ENCODE results near the gene DAAM1. TPM values are rescaled to one million over a fixed set of nuclear protein-coding genes. Genes with fewer than 3 reads are reported as not detected.

DAAM1 gene
- total and polyA plus RNA-seq, 2 donors from 2014 or later = 5.3 to 47.8 TPM

DNA sequence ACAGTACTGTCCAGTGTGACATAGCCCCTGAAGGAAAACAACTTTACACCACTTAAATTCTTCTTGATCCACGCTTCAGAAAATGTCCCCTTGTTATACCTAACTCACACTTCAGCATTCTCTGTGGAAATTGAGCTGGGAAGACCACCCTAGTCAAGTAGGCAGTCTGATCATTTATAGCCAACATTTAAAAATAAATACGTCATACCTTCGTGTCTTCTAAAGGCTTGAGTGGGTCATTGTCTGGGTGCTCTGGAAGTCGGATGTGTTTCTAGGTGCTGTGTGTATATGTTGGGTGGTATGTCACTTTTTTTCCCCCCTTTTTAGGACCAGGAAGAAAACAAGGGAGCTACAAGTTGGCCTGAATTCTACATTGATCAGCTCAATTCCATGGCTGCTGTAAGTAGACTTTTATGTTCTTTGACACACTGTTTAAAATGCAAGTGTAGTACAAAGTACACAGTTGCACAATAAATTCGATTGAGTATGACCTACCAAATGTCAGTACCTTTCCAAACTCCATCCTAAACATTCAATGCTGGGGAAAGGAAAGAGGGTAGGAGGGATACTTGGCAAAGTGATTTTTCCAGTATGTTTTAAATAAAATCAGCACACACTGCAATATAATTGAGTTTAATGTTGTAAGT, 126.6 kb downstream of the DAAM1 start:
- Histone ChIP-seq H3K36me3 (ENCODE audit: control insufficient read depth in 2 of 3, insufficient read depth in 3 of 3, low read length in 3 of 3) (no peaks in the 10 kb centered on the region), H3K27ac (ENCODE audit: low read depth in 2 of 2, low read length in 2 of 2) (no peak overlapping the region), H3K4me3 (ENCODE audit: low read length in 3 of 3) (no peak overlapping the region), H3K27me3 (ENCODE audit: control insufficient read depth, insufficient read depth, low read length) (no peaks in the 10 kb centered on the region), H3K4me1 (ENCODE audit: control insufficient read depth in 2 of 3, insufficient read depth in 2 of 3, low read depth in 1 of 3, low read length in 3 of 3) (peaks cover 6 to 48% (median 29%) of the 10 kb centered on the region in 3 donors), H3K9me3 (ENCODE audit: control insufficient read depth in 2 of 3, insufficient read depth in 1 of 3, low read length in 3 of 3) (no peaks in the 10 kb centered on the region), H3K9ac (ENCODE audit: low read length in 3 of 3) (no peak overlapping the region)
- DNase-seq = no peak
- no peak for FAIRE-seq
- TF ChIP-seq, protein P1, sequence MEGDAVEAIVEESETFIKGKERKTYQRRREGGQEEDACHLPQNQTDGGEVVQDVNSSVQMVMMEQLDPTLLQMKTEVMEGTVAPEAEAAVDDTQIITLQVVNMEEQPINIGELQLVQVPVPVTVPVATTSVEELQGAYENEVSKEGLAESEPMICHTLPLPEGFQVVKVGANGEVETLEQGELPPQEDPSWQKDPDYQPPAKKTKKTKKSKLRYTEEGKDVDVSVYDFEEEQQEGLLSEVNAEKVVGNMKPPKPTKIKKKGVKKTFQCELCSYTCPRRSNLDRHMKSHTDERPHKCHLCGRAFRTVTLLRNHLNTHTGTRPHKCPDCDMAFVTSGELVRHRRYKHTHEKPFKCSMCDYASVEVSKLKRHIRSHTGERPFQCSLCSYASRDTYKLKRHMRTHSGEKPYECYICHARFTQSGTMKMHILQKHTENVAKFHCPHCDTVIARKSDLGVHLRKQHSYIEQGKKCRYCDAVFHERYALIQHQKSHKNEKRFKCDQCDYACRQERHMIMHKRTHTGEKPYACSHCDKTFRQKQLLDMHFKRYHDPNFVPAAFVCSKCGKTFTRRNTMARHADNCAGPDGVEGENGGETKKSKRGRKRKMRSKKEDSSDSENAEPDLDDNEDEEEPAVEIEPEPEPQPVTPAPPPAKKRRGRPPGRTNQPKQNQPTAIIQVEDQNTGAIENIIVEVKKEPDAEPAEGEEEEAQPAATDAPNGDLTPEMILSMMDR (IDR thresholded peaks at IDR 0.05; ENCODE audit: borderline replicate concordance, extremely low read depth, insufficient read depth) = no peak
- intact Hi-C loops (cut with DNase I) = no loop called here

DNA sequence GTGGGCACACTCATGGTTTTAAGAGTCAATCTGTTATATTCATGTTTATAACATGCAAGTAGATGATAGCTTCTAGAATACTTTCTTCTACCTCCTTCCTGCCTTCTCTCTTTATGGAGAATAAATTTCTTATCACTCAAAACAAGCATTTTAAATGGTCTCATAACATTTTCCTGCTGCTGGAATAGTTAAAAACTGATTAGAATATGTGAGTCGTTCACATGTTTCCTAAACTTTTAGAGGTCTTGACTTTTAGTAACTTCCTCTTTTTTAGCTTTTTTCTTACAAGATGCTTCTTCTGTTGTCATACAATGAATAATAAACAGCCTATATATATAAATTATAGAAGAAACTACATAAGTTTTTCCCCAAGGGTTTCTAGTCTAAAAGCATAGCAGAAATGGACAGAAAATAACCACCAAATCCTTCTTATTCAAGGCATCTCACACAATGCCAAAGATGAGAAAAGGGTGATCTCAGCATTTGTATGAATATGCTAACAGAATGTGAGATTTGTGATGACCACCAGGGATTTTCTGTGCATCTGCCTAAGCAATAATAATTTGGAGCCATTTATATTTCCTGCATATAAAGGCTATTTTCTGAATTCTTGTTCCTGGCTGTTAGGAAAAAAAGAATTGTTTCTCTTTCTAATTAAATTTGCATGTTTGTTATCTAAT, 127.8 kb downstream of the DAAM1 start:
- H3K27ac ChIP-seq (ENCODE audit: low read depth in 2 of 2, low read length in 2 of 2) = no peak overlapping the region
- intact Hi-C loops (cut with DNase I) = no loop called here
- FAIRE-seq = no peak
- H3K36me3 ChIP-seq (ENCODE audit: control insufficient read depth in 2 of 3, insufficient read depth in 3 of 3, low read length in 3 of 3) = no peaks in the 10 kb centered on the region
- H3K4me3 ChIP-seq (ENCODE audit: low read length in 3 of 3) = no peak overlapping the region
- no peaks in the 10 kb centered on the region for H3K27me3 ChIP-seq (ENCODE audit: control insufficient read depth, insufficient read depth, low read length)
- peaks cover 6 to 54% (median 27%) of the 10 kb centered on the region in 3 donors for H3K4me1 ChIP-seq (ENCODE audit: control insufficient read depth in 2 of 3, insufficient read depth in 2 of 3, low read depth in 1 of 3, low read length in 3 of 3)
- TF ChIP-seq, protein P1 (IDR thresholded peaks at IDR 0.05; ENCODE audit: borderline replicate concordance, extremely low read depth, insufficient read depth) = no peak
- DNase-seq = no peak
- no peak overlapping the region for H3K9ac ChIP-seq (ENCODE audit: low read length in 3 of 3)
- H3K9me3 ChIP-seq (ENCODE audit: control insufficient read depth in 2 of 3, insufficient read depth in 1 of 3, low read length in 3 of 3) = no peaks in the 10 kb centered on the region

DNA sequence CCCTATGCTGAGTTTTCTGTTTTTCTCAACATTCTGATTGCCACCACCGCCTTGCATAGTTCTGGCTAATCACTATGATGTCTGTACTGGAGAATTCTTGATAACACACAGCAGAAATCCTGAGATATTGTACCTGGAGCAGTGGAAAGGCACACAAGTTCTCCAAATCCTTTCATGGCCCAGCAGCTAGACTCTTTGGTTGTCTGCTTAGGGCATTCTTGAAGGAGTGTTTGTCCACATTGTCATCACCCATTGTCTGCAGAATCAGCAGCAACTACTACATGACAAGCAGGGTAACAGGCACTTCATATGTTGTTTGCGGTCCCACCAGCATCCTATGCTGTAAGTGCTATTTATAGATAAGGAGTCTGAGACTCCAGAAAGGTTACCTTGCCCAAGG, 128.9 kb downstream of the DAAM1 start:
- no peaks in the 10 kb centered on the region for H3K36me3 ChIP-seq (ENCODE audit: control insufficient read depth in 2 of 3, insufficient read depth in 3 of 3, low read length in 3 of 3)
- no peak for FAIRE-seq
- DNase-seq = no peak
- peaks cover 4 to 59% (median 30%) of the 10 kb centered on the region in 3 donors for H3K4me1 ChIP-seq (ENCODE audit: control insufficient read depth in 2 of 3, insufficient read depth in 2 of 3, low read depth in 1 of 3, low read length in 3 of 3)
- H3K9me3 ChIP-seq (ENCODE audit: control insufficient read depth in 2 of 3, insufficient read depth in 1 of 3, low read length in 3 of 3) = no peaks in the 10 kb centered on the region
- no peaks in the 10 kb centered on the region for H3K27me3 ChIP-seq (ENCODE audit: control insufficient read depth, insufficient read depth, low read length)
- intact Hi-C loops (cut with DNase I) = no loop called here
- no peak overlapping the region for H3K27ac ChIP-seq (ENCODE audit: low read depth in 2 of 2, low read length in 2 of 2)
- H3K9ac ChIP-seq (ENCODE audit: low read length in 3 of 3) = no peak overlapping the region
- TF ChIP-seq, protein P1 (IDR thresholded peaks at IDR 0.05; ENCODE audit: borderline replicate concordance, extremely low read depth, insufficient read depth) = no peak
- no peak overlapping the region for H3K4me3 ChIP-seq (ENCODE audit: low read length in 3 of 3)
